ENCODE measurements around the gene TMEM51. TPM values are rescaled to one million over a fixed set of nuclear protein-coding genes. Genes with fewer than 3 reads are reported as not detected.

The TMEM51 gene
- total and polyA plus RNA-seq, 9 of the 15 experiments (the other 6 are each of a cell fraction or from before 2014, with no cell fraction given) = 0.06 to 1.4 (median 0.58) TPM

DNA sequence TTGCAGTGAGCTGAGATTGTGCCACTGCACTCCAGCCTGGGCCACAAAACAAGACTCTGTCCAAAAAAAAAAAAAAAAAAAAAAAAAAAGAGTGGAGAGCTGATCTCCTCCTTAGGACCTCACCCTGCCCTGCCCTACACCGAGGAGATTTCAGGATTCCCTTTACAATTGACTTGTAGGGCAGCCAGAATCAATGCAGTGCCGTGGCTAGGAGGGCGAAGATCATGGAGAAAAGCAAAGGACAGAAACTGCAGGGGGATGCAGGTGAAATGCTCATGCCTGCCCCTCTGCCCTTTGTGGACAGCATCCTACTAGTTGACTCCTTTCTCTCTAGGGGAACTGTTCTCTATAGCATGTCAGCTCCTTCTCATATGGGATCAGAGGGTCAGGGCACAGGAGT lies 103.0 kb downstream of the TMEM51 start:
- Histone ChIP-seq H3K4me1 (replicated peaks in 1 of 2; ENCODE audit: control insufficient read depth in 2 of 2, insufficient read depth in 2 of 2, low read length in 2 of 2) (peaks cover 6 to 23% of the 10 kb centered on the region in 2 experiments; a peak in 4 of 5 replicates), H2AFZ (ENCODE audit: low read depth, low read length) (no peak overlapping the region), H3K27ac (ENCODE audit: extremely low read depth, low read depth, low read length) (no peak overlapping the region), H4K20me1 (replicated peaks; ENCODE audit: control insufficient read depth, insufficient read depth, low read length) (no peaks in the 10 kb centered on the region; the same call in 1 of the 2 replicates), H3K27me3 (ENCODE audit: control insufficient read depth in 2 of 2, insufficient read depth in 2 of 2, low read length in 2 of 2) (peaks cover 6 to 36% of the 10 kb centered on the region in 2 experiments; a peak in 3 of 5 replicates), H3K4me2 (ENCODE audit: insufficient read depth, low read length) (no peak overlapping the region), H3K9me3 (replicated peaks; ENCODE audit: control insufficient read depth, insufficient read depth, low read depth, low read length) (no peaks in the 10 kb centered on the region), H3K36me3 (ENCODE audit: control insufficient read depth, insufficient read depth, low read length) (no peaks in the 10 kb centered on the region), H3K79me2 (ENCODE audit: control insufficient read depth, insufficient read depth, low read length) (no peaks in the 10 kb centered on the region), H3K9me1 (ENCODE audit: control insufficient read depth, insufficient read depth, low read length) (no peaks in the 10 kb centered on the region), H3K9ac (ENCODE audit: insufficient read depth in 1 of 2, low read depth in 2 of 2, low read length in 2 of 2) (no peak overlapping the region), H3K4me3 (no peak overlapping the region)
- ATAC-seq = no peak
- BruUV-seq (replicated peaks) = no TSS peak
- 0% methylated on average over 3 of the region's 3 CpGs for WGBS (ENCODE audit: insufficient coverage, low coverage, missing lambda C conversion rate)
- ChIA-PET POLR2A (interaction anchor here (0.8 kb wide), 1 partner anchor 22 kb away, joined by 4 read pairs; no protein-coding TSS in a partner anchor), CTCF (ENCODE audit: low intra/inter-chr PET ratio) (no interaction called here)
- no peak for DNase-seq (ENCODE audit: extremely low read depth in 1 of 4, low spot score in 3 of 4)
- no peak for FAIRE-seq
- intact Hi-C loops (cut with micrococcal nuclease) = no loop called here
- in situ Hi-C loops (cut with MboI) = loop anchor here (5.0 kb wide), 1 partner anchor 104 kb away; the partner anchor contains the start of gene TMEM51
- TF ChIP-seq HNRNPK (IDR thresholded peaks at IDR 0.05; ENCODE audit: low read depth, low read length, poor library complexity, severe bottlenecking) (no peak), THRAP3 (IDR thresholded peaks at IDR 0.05; ENCODE audit: borderline replicate concordance) (no peak), NCOA6 (IDR thresholded peaks at IDR 0.05) (no peak), ARNT (IDR thresholded peaks at IDR 0.05) (no peak), SMARCE1 (IDR thresholded peaks at IDR 0.05) (no peak), ZZZ3 (IDR thresholded peaks at IDR 0.05) (no peak), GTF2A2 (tag; IDR thresholded peaks at IDR 0.05) (no peak), ARID1B (IDR thresholded peaks at IDR 0.05) (no peak), ZNF277 (CRISPR knock-in tag; IDR thresholded peaks at IDR 0.05; ENCODE audit: borderline replicate concordance) (no peak), RBM15 (IDR thresholded peaks at IDR 0.05; ENCODE audit: insufficient read depth, low read length) (no peak), ID3 (CRISPR knock-in tag; IDR thresholded peaks at IDR 0.05) (no peak), ID3 (tag; IDR thresholded peaks at IDR 0.05) (no peak), KDM5B (IDR thresholded peaks at IDR 0.05; ENCODE audit: insufficient replicate concordance, low read depth, low read length) (no peak), POLR2G (IDR thresholded peaks at IDR 0.05; ENCODE audit: low read depth, low read length) (no peak), ZNF584 (CRISPR knock-in tag; IDR thresholded peaks at IDR 0.05; ENCODE audit: low read depth) (no peak), ZNF436 (CRISPR knock-in tag; IDR thresholded peaks at IDR 0.05) (no peak), SAP30 (IDR thresholded peaks at IDR 0.05; ENCODE audit: borderline replicate concordance, insufficient read depth, low read depth, low read length, poor library complexity, severe bottlenecking) (no peak), CHD4 (IDR thresholded peaks at IDR 0.05; ENCODE audit: insufficient read depth, insufficient replicate concordance, low read depth, low read length, poor library complexity, severe bottlenecking) (no peak)
- TF ChIP-seq, protein P1, sequence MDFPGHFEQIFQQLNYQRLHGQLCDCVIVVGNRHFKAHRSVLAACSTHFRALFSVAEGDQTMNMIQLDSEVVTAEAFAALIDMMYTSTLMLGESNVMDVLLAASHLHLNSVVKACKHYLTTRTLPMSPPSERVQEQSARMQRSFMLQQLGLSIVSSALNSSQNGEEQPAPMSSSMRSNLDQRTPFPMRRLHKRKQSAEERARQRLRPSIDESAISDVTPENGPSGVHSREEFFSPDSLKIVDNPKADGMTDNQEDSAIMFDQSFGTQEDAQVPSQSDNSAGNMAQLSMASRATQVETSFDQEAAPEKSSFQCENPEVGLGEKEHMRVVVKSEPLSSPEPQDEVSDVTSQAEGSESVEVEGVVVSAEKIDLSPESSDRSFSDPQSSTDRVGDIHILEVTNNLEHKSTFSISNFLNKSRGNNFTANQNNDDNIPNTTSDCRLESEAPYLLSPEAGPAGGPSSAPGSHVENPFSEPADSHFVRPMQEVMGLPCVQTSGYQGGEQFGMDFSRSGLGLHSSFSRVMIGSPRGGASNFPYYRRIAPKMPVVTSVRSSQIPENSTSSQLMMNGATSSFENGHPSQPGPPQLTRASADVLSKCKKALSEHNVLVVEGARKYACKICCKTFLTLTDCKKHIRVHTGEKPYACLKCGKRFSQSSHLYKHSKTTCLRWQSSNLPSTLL (IDR thresholded peaks at IDR 0.05) = no peak
